HL-60/S4 treated with retinoic acid at 250 ng/mL for 4 days and 3 days (cell line): ENCODE results near the gene TMEM115.

ENCODE experiments used
- in situ Hi-C: fragments of 300-500 bp; cut with MboI; formaldehyde crosslinking; loops from 2 replicates; pipeline ENCODE4 v1.7.0; 2022; ENCODE audit warnings: low sequenced_read_pairs

Gene TMEM115

GRCh38 chr3:50337175-50337861 is 22.0 kb downstream of the TMEM115 start:
- in situ Hi-C loops, result no loop called here

- in situ Hi-C loops, result no loop called here
These were observed 22.7 kb downstream of the TMEM115 start for GRCh38 chr3:50336452-50337174.

- in situ Hi-C loops, result no loop called here
These were observed 24.8 kb downstream of the TMEM115 start for GRCh38 chr3:50334339-50335075.

GRCh38 chr3:50333744-50334328 is 25.5 kb downstream of the TMEM115 start:
- in situ Hi-C loops, result no loop called here

GRCh38 chr3:50331364-50331907 is 27.9 kb downstream of the TMEM115 start:
- in situ Hi-C loops, result no loop called here

GRCh38 chr3:50330330-50330729 is 29.0 kb downstream of the TMEM115 start:
- in situ Hi-C loops, result no loop called here

GRCh38 chr3:50327943-50328691 is 31.2 kb downstream of the TMEM115 start, which contains the start of gene TUSC2:
Gene TUSC2, minus strand, starts transcription at chr3:50328223. Its CDS starts 124 bp downstream, at chr3:50328099.
- in situ Hi-C loops, result no loop called here

GRCh38 chr3:50327129-50327528 is 32.2 kb downstream of the TMEM115 start:
- in situ Hi-C loops, result no loop called here

GRCh38 chr3:50326182-50326541 is 33.2 kb downstream of the TMEM115 start:
- in situ Hi-C loops, result no loop called here

- in situ Hi-C loops, result no loop called here
These were observed 33.7 kb downstream of the TMEM115 start for GRCh38 chr3:50325497-50326181.

GRCh38 chr3:50325113-50325480 is 34.2 kb downstream of the TMEM115 start:
- in situ Hi-C loops, result no loop called here

- in situ Hi-C loops, result no loop called here
These were observed 34.8 kb downstream of the TMEM115 start for GRCh38 chr3:50324351-50325112.

- in situ Hi-C loops, result no loop called here
These were observed 35.6 kb downstream of the TMEM115 start for GRCh38 chr3:50323614-50324199.

- in situ Hi-C loops, result no loop called here
These were observed 36.2 kb downstream of the TMEM115 start for GRCh38 chr3:50323092-50323600.

- in situ Hi-C loops, result no loop called here
These were observed 36.8 kb downstream of the TMEM115 start, which contains the start of gene HYAL2 for GRCh38 chr3:50322386-50323091. Gene HYAL2, minus strand, starts transcription at chr3:50322745. Its CDS starts 2,256 bp downstream, at chr3:50320489.

GRCh38 chr3:50322115-50322385 is 37.3 kb downstream of the TMEM115 start:
- in situ Hi-C loops, result no loop called here

GRCh38 chr3:50321336-50322114 is 37.8 kb downstream of the TMEM115 start:
- in situ Hi-C loops, result no loop called here
